ENCODE data around the gene MESP1. TPM values are rescaled to one million over a fixed set of nuclear protein-coding genes. Genes with fewer than 3 reads are reported as not detected.

Gene MESP1
- total RNA-seq, 1 experiment from 2014 or later = 1.5 TPM

DNA sequence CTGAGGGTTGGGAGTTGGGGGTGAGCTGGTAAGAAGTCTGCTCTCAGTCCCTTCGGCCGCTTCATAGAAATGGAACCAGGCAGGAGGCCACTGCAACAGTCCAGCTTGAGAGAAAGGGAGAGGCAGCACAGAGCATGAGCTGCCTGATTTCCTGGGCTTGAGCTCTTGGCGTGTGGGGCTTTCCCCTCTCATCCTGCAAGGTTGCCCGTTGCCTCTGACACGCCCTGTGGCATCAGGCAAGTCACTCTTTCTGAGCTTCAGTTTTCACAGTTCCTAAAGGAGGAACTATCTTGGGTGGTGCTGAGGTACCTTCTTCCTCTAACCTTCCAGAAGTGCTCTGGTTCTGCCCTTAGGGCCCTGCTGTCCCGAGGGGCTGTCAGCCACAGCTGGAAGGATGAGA is 30.0 kb upstream of the MESP1 start:
- DNase-seq (ENCODE audit: low spot score) = peak; percentile 61

GRCh38 chr15:89780601-89781000 is 29.6 kb upstream of the MESP1 start:
- DNase-seq (ENCODE audit: low spot score) = no peak

DNA sequence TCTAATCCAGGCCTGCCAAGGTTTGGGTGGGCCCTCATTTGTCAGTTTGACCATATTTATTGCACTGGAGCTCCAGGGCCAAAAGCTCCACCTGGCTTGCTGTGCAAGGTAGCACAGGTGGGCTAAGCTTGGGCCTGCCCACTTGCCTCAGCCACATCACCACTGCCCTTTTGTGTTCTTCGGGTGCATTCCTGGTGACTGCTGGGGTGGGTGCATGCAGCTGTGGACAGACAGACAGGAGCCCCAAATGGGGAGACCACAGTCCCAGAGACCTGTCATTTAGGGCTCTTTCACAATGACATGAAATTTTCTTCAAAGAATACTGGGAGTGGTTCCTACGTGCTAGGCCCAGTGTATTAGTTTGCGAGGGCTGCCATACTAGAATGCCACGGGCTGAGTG is 27.8 kb upstream of the MESP1 start:
- no peak for DNase-seq (ENCODE audit: low spot score)

DNA sequence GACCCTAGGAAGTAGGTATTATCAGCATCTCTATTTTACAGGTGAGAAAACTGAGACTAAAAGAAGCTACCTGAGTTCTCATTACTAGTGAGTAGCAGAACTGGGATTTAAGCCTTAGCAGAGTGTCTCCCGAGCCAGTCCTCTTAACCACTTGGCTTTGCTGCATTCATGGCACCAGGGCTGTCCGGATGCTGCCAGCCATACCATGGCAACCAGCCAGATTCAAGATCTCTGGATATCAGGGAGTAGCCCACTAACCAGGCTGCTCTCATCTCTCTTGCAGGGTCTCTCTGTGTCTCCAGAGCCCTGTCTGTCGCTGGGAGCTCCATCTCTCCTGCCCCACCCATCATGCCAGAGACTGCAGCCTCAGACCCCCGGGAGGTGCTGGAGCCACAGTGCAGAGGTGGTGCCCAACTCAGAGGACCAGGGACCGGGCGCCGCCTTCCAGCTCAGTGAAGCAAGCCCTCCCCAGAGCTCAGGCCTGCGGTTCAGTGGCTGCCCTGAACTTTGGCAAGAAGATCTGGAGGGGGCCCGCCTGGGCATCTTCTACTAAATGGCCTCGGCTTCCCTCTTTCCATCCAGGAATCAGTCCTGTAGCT is 26.8 kb upstream of the MESP1 start:
- no peak for DNase-seq (ENCODE audit: low spot score)

DNA sequence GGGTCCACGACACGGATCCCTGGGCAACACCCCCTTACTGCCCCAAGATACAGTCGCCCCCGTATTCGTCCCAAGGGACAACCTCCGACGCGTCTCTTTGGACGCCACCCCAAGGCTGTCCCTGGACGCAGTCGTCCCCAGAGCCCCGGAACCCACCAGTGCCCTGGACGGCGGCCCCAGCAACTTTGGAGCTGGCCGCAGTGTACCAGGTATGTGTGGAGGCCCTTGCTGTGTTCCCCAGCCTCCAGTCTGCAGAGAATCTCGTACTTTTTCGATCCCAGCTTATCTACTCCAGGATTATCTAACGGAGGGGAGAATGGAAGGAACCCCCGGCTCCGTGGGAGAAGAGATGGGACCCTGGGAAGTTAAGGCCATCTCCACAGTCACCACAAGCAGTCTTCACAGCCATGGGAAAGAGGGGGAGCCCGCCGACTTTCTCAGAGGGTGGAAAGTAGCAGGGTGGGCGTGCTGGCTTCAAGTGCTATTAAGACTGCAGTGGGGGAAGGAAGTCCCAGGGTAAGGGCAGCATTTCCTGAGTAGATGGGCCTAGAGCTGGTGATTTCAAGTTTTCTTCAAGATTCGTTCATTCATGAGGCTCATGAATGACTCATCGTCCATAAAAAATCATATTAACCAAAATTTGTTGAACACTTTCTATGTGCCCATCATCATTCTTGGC is 26.2 kb upstream of the MESP1 start:
- DNase-seq (ENCODE audit: low spot score) = no peak

- no peak for DNase-seq (ENCODE audit: low spot score)
Measured at GRCh38 chr15:89776274-89777072, 25.4 kb upstream of the MESP1 start, which contains the start of gene MESP2. Gene MESP2 (plus strand): TSS chr15:89776332. CDS start chr15:89776358, 26 bp downstream.

- DNase-seq (ENCODE audit: low spot score) = no peak
Measured at GRCh38 chr15:89775815-89776214, 24.8 kb upstream of the MESP1 start.

DNA sequence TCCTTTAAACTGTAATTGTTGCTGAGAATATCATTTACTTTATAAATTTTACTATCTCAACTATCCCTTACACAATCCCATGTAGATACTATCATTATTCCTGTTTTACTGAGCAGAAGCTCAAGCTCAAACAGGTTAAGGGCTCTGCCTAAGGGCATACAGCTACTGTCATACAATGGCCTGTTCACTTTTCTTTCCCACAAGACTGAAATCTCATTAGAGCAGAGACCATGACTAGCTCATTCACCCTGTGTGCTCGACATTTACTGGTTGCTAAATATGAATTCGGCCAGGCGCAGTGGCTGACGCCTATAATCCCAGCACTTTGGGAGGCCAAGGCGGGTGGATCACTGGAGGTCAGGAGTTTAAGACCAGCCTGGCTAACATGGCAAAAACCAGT is 23.4 kb upstream of the MESP1 start:
- DNase-seq (ENCODE audit: low spot score) = no peak

- no peak for DNase-seq (ENCODE audit: low spot score)
Measured at GRCh38 chr15:89772932-89773583, 22.0 kb upstream of the MESP1 start.

DNA sequence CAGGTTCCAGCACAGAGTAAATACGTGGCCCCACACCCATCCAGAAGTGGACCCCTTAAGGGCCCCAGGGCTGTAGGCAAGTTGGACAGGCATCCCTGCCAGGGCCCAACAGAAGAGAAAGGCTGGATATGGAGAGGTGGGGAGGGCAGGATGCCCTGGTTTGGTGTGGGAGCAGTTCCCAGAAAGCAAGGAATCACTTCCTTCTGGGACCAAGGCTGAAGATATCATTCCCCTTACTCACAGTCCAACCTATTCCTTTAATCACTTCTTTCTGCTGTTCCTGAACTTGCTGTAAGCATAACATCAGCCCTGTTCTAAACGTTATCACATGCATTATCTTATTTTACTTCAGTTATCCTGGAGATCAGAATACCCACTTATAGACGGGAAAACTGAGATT is 19.0 kb upstream of the MESP1 start:
- DNase-seq (ENCODE audit: low spot score) = no peak

DNA sequence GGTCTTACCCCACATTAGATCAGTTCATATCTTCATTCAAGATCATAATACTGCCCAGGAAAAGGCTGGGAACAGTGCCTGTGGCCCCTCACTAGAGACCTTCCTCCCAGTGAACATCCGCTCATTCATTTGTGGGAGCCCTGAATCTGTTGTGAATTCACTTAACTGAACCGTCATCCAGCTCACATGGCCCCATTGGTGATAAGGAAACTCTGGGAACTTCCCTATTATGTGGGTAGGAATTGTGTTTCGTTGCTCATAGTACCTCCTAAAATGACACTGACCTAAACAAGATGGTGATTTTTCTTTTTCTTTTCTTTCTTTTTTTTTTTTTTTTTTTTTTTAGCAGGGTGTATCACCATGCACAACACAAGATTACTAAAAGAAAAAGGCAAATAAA is 18.3 kb upstream of the MESP1 start:
- no peak for DNase-seq (ENCODE audit: low spot score)

GRCh38 chr15:89768071-89768500 is 17.0 kb upstream of the MESP1 start:
- DNase-seq (ENCODE audit: low spot score) = no peak

DNA sequence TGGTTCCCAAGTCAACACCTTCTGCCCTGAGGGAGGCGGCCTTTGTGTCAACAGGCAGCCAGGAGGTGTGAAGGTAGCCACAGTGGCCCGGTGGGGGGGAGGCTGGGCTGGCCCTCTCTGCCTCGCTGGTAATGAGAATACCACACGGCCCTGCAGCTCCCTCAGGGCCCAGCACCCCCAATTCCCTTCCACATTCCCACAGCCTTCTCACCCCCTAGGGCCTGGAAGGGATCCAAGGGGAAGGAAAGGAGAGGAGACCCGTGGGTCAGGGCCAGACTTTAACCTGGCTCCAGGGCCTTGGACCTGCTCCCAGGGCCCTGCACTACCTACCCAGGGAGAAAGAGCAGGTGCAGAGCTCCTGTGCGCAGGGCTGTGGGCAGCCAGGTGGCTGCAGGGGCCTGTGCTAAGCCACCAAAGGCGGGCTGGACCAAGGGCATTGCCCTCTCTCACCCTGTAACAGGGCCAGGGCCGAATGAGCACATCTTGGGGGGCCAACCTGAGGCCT is 16.4 kb upstream of the MESP1 start:
- DNase-seq (ENCODE audit: low spot score) = no peak

- DNase-seq (ENCODE audit: low spot score) = no peak
Measured at GRCh38 chr15:89766357-89767311, 15.6 kb upstream of the MESP1 start.

GRCh38 chr15:89765694-89766093 is 14.6 kb upstream of the MESP1 start:
- no peak for DNase-seq (ENCODE audit: low spot score)

- no peak for DNase-seq (ENCODE audit: low spot score)
Measured at GRCh38 chr15:89761929-89762328, 10.9 kb upstream of the MESP1 start.

DNA sequence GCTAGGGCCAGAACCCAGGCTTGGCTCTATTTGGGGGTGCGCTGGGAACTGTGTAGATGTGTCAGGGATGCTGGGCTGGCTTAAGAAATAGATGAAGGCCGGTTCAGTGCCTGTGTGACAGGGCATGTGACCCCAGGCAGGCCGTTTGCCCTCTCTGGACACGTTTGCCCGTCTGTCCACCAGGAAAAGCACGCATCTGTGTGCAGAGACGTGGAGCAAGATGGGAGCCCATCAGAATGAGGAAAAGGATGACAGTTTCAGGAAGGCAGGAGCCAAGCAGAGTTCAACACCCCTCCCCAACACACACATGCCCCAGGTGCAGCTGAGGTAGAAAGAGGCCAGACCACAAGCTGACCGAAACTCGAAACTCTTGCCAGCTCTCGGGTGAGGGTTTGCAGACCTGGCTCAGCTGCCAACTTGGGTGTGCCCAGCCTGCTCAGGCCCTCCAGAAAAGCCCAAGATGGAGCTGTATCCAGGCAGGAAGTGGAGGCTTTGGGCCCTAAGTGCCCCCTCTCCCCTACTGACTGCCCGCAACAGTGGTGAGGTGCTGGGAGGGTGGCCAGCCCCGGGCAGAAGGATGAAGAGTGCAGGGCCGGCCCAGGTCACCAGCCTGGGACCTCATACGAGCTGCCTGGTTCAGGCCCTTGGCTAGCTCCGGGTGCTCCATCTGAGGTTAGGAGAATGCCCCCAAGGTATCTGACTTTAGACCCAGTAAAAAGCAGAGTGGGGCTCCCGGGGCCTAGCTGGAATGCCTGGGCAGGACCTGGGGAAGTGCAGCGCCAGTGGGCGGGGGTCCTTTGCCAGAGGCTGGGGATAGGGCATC is 10.2 kb upstream of the MESP1 start:
- DNase-seq (ENCODE audit: low spot score) = no peak

GRCh38 chr15:89760303-89761008 is 9.4 kb upstream of the MESP1 start:
- DNase-seq (ENCODE audit: low spot score) = peak; percentile 61

DNA sequence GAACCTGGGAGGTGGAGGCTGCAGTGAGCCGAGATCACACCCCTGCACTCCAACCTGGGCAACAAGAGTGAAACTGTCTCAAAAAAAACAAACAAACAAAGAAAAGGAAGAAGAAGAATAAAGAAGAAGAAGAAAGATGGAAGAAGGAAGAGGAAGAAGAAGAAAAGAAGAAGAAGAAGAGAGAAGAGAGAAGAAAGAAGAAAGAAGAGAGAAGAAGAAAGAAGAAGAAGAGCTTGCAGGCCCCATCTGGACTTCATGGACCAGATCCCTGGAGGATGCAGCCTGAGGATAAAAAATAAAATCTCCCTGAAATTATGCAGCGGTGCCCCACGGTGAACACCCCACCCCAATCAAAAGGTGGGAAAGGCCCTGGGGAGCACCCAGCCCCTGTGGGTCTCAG is 8.8 kb upstream of the MESP1 start:
- DNase-seq (ENCODE audit: low spot score) = no peak
